Measurements from ENCODE around the gene CCDC107.

CCDC107 gene

GRCh38 chr9:35691334-35691650 is 33.2 kb downstream of the CCDC107 start:
- ATAC-seq = peak; percentile 25
- Mint-ChIP-seq H3K27ac (peak overlapping the region; percentile 83), H3K4me1 (peaks cover 21% of the 10 kb centered on the region), H3K4me3 (peak overlapping the region; percentile 95), H3K9me3 (no peaks in the 10 kb centered on the region), H3K27me3 (no peaks in the 10 kb centered on the region), H3K36me3 (peaks cover under 1% of the 10 kb centered on the region)

GRCh38 chr9:35691757-35692301 is 33.7 kb downstream of the CCDC107 start:
- peaks cover 27% of the 10 kb centered on the region for H3K4me1 Mint-ChIP-seq
- peaks cover 6% of the 10 kb centered on the region for H3K36me3 Mint-ChIP-seq
- no peaks in the 10 kb centered on the region for H3K9me3 Mint-ChIP-seq
- ATAC-seq = no peak
- no peaks in the 10 kb centered on the region for H3K27me3 Mint-ChIP-seq
- peak overlapping the region; percentile 4 for H3K4me3 Mint-ChIP-seq
- peak overlapping the region; percentile 83 for H3K27ac Mint-ChIP-seq

GRCh38 chr9:35695943-35696401 is 37.9 kb downstream of the CCDC107 start:
- no peak for ATAC-seq
- Mint-ChIP-seq H3K36me3 (peaks cover 18% of the 10 kb centered on the region), H3K9me3 (no peaks in the 10 kb centered on the region), H3K4me1 (peaks cover 17% of the 10 kb centered on the region), H3K27ac (no peak overlapping the region), H3K27me3 (no peaks in the 10 kb centered on the region), H3K4me3 (no peak overlapping the region)

GRCh38 chr9:35696520-35697215 is 38.6 kb downstream of the CCDC107 start:
- no peak overlapping the region for H3K4me3 Mint-ChIP-seq
- peaks cover 11% of the 10 kb centered on the region for H3K4me1 Mint-ChIP-seq
- no peaks in the 10 kb centered on the region for H3K27me3 Mint-ChIP-seq
- H3K9me3 Mint-ChIP-seq = no peaks in the 10 kb centered on the region
- peaks cover 18% of the 10 kb centered on the region for H3K36me3 Mint-ChIP-seq
- peak; percentile 87 for ATAC-seq
- peak overlapping the region; percentile 42 for H3K27ac Mint-ChIP-seq

- H3K27me3 Mint-ChIP-seq = no peaks in the 10 kb centered on the region
These were observed 39.4 kb downstream of the CCDC107 start for GRCh38 chr9:35697486-35697885.

GRCh38 chr9:35698231-35698630 is 40.1 kb downstream of the CCDC107 start:
- peaks cover 11% of the 10 kb centered on the region for H3K4me1 Mint-ChIP-seq
- no peak for ATAC-seq
- H3K27ac Mint-ChIP-seq = no peak overlapping the region
- peaks cover 18% of the 10 kb centered on the region for H3K36me3 Mint-ChIP-seq
- no peaks in the 10 kb centered on the region for H3K9me3 Mint-ChIP-seq
- no peak overlapping the region for H3K4me3 Mint-ChIP-seq
- no peaks in the 10 kb centered on the region for H3K27me3 Mint-ChIP-seq

More at GRCh38 chr9:35697486-35697885, 39.4 kb downstream of the CCDC107 start:
- Mint-ChIP-seq H3K36me3 (peaks cover 18% of the 10 kb centered on the region), H3K27ac (peak overlapping the region; percentile 42), H3K9me3 (no peaks in the 10 kb centered on the region), H3K4me3 (no peak overlapping the region), H3K4me1 (peaks cover 11% of the 10 kb centered on the region)
- ATAC-seq = peak; percentile 42

- H3K9me3 Mint-ChIP-seq = no peaks in the 10 kb centered on the region
- H3K4me1 Mint-ChIP-seq = peaks cover 11% of the 10 kb centered on the region
- no peaks in the 10 kb centered on the region for H3K27me3 Mint-ChIP-seq
- no peak overlapping the region for H3K27ac Mint-ChIP-seq
- no peak for ATAC-seq
- peaks cover 31% of the 10 kb centered on the region for H3K36me3 Mint-ChIP-seq
- H3K4me3 Mint-ChIP-seq = no peak overlapping the region
These were observed 41.9 kb downstream of the CCDC107 start for GRCh38 chr9:35700031-35700430.

GRCh38 chr9:35700942-35701341 is 42.9 kb downstream of the CCDC107 start:
- Mint-ChIP-seq H3K4me1 (peaks cover 11% of the 10 kb centered on the region), H3K9me3 (no peaks in the 10 kb centered on the region), H3K27ac (no peak overlapping the region), H3K36me3 (peaks cover 31% of the 10 kb centered on the region), H3K27me3 (no peaks in the 10 kb centered on the region), H3K4me3 (no peak overlapping the region)
- ATAC-seq = no peak

- Mint-ChIP-seq H3K9me3 (no peaks in the 10 kb centered on the region), H3K4me1 (no peaks in the 10 kb centered on the region), H3K4me3 (no peak overlapping the region), H3K27ac (no peak overlapping the region), H3K27me3 (no peaks in the 10 kb centered on the region), H3K36me3 (peaks cover 30% of the 10 kb centered on the region)
- no peak for ATAC-seq
These were observed 44.6 kb downstream of the CCDC107 start for GRCh38 chr9:35702696-35703095.

- no peaks in the 10 kb centered on the region for H3K27me3 Mint-ChIP-seq
- peak overlapping the region; percentile 18 for H3K27ac Mint-ChIP-seq
- H3K9me3 Mint-ChIP-seq = no peaks in the 10 kb centered on the region
- peaks cover 40% of the 10 kb centered on the region for H3K36me3 Mint-ChIP-seq
- H3K4me1 Mint-ChIP-seq = no peaks in the 10 kb centered on the region
- H3K4me3 Mint-ChIP-seq = no peak overlapping the region
- no peak for ATAC-seq
These were observed 46.0 kb downstream of the CCDC107 start for GRCh38 chr9:35703906-35704672.

- no peaks in the 10 kb centered on the region for H3K9me3 Mint-ChIP-seq
- ATAC-seq = no peak
- no peaks in the 10 kb centered on the region for H3K27me3 Mint-ChIP-seq
- H3K36me3 Mint-ChIP-seq = peaks cover 45% of the 10 kb centered on the region
- H3K4me3 Mint-ChIP-seq = no peak overlapping the region
- H3K4me1 Mint-ChIP-seq = no peaks in the 10 kb centered on the region
- H3K27ac Mint-ChIP-seq = no peak overlapping the region
These were observed 47.3 kb downstream of the CCDC107 start for GRCh38 chr9:35705372-35705771.

GRCh38 chr9:35705836-35706430 is 47.8 kb downstream of the CCDC107 start:
- Mint-ChIP-seq H3K9me3 (no peaks in the 10 kb centered on the region), H3K27me3 (no peaks in the 10 kb centered on the region), H3K4me1 (no peaks in the 10 kb centered on the region), H3K27ac (no peak overlapping the region), H3K4me3 (no peak overlapping the region), H3K36me3 (peaks cover 51% of the 10 kb centered on the region)
- no peak for ATAC-seq

GRCh38 chr9:35706951-35707350 is 48.9 kb downstream of the CCDC107 start:
- no peak for ATAC-seq
- H3K36me3 Mint-ChIP-seq = peaks cover 61% of the 10 kb centered on the region
- no peak overlapping the region for H3K4me3 Mint-ChIP-seq
- H3K27ac Mint-ChIP-seq = peak overlapping the region; percentile 19
- no peaks in the 10 kb centered on the region for H3K9me3 Mint-ChIP-seq
- no peaks in the 10 kb centered on the region for H3K27me3 Mint-ChIP-seq
- H3K4me1 Mint-ChIP-seq = peaks cover 6% of the 10 kb centered on the region

- Mint-ChIP-seq H3K27me3 (no peaks in the 10 kb centered on the region), H3K27ac (peak overlapping the region; percentile 19), H3K4me1 (peaks cover 6% of the 10 kb centered on the region), H3K4me3 (no peak overlapping the region), H3K9me3 (no peaks in the 10 kb centered on the region), H3K36me3 (peaks cover 70% of the 10 kb centered on the region)
- ATAC-seq = no peak
These were observed 50.1 kb downstream of the CCDC107 start for GRCh38 chr9:35708146-35708545.

- peaks cover 6% of the 10 kb centered on the region for H3K4me1 Mint-ChIP-seq
- no peak overlapping the region for H3K4me3 Mint-ChIP-seq
- H3K27ac Mint-ChIP-seq = peak overlapping the region; percentile 29
- H3K27me3 Mint-ChIP-seq = no peaks in the 10 kb centered on the region
- H3K36me3 Mint-ChIP-seq = peaks cover 85% of the 10 kb centered on the region
- ATAC-seq = no peak
- H3K9me3 Mint-ChIP-seq = no peaks in the 10 kb centered on the region
These were observed 52.9 kb downstream of the CCDC107 start for GRCh38 chr9:35710818-35711500.

Data from stimulated activated memory B cell treated with anti-CD40 and anti-IgM and Interleukin-4, amounts not matched to agents 10 μg/mL and 1 μg/mL and 100 μg/mL, for 72 hours (primary cell).